CD4-positive, alpha-beta T cell treated with Interleukin-15 for 4 hours (primary cell): ENCODE data around the gene ELP4.
"Not testable (repeated sequence)": the region's sequence is repeated elsewhere in the genome, so short reads cannot be mapped to it uniquely, and the experiment has no call there.

Experiments
- DNase-seq: peaks from one replicate; pipeline ENCODE4 v3.0.0-alpha.2; 2020; ENCODE audit warnings: low spot score

Gene ELP4

GRCh38 chr11:31542862-31543261, 33.3 kb downstream of the ELP4 start:
- DNase-seq, result no peak

- DNase-seq, result no peak
Observed at GRCh38 chr11:31555938-31556337, 46.4 kb downstream of the ELP4 start.

GRCh38 chr11:31558001-31558400, 48.4 kb downstream of the ELP4 start:
- no peak for DNase-seq

GRCh38 chr11:31560842-31561476, 51.4 kb downstream of the ELP4 start:
- no peak for DNase-seq

GRCh38 chr11:31564517-31564916, 55.0 kb downstream of the ELP4 start:
- DNase-seq, result not testable (repeated sequence)

GRCh38 chr11:31574133-31574532, 64.6 kb downstream of the ELP4 start:
- DNase-seq, result not testable (repeated sequence)

- not testable (repeated sequence) for DNase-seq
Observed at GRCh38 chr11:31575764-31576163, 66.2 kb downstream of the ELP4 start.

- DNase-seq, result not testable (repeated sequence)
Observed at GRCh38 chr11:31579412-31579811, 69.8 kb downstream of the ELP4 start.

GRCh38 chr11:31582697-31583096, 73.1 kb downstream of the ELP4 start:
- DNase-seq, result no peak

GRCh38 chr11:31598454-31598853, 88.9 kb downstream of the ELP4 start:
- no peak for DNase-seq

GRCh38 chr11:31601635-31602282, 92.2 kb downstream of the ELP4 start:
- no peak for DNase-seq

GRCh38 chr11:31606893-31607292, 97.3 kb downstream of the ELP4 start:
- DNase-seq, result no peak

- no peak for DNase-seq
Observed at GRCh38 chr11:31607914-31608313, 98.3 kb downstream of the ELP4 start.

GRCh38 chr11:31608995-31609394, 99.4 kb downstream of the ELP4 start:
- no peak for DNase-seq

- no peak for DNase-seq
Observed at GRCh38 chr11:31610544-31610943, 101.0 kb downstream of the ELP4 start.

- no peak for DNase-seq
Observed at GRCh38 chr11:31617246-31617645, 107.7 kb downstream of the ELP4 start.

GRCh38 chr11:31619980-31620379, 110.4 kb downstream of the ELP4 start:
- no peak for DNase-seq

GRCh38 chr11:31620434-31620833, 110.9 kb downstream of the ELP4 start:
- no peak for DNase-seq

- no peak for DNase-seq
Observed at GRCh38 chr11:31625868-31626267, 116.3 kb downstream of the ELP4 start.

GRCh38 chr11:31628111-31628510, 118.5 kb downstream of the ELP4 start:
- no peak for DNase-seq

GRCh38 chr11:31636983-31637382, 127.4 kb downstream of the ELP4 start:
- no peak for DNase-seq

GRCh38 chr11:31640611-31641010, 131.0 kb downstream of the ELP4 start:
- DNase-seq, result no peak

- DNase-seq, result no peak
Observed at GRCh38 chr11:31641477-31642062, 132.0 kb downstream of the ELP4 start.

- no peak for DNase-seq
Observed at GRCh38 chr11:31643857-31644256, 134.3 kb downstream of the ELP4 start.
